ENCODE measurements around the gene PEX26.
A peak's percentile ranks its signal among the peaks of the same experiment; 100 is the strongest.

Gene PEX26

GRCh38 chr22:18044548-18045271 lies 33.1 kb upstream of the PEX26 start:
- Histone ChIP-seq H2BK5ac (ENCODE audit: low read depth, low read length, poor library complexity, severe bottlenecking) (no peak overlapping the region), H3K14ac (ENCODE audit: low read length in 2 of 2) (no peak overlapping the region), H3K36me3 (ENCODE audit: control insufficient read depth in 1 of 2, insufficient read depth in 2 of 2, low read depth in 1 of 2, low read length in 2 of 2) (no peaks in the 10 kb centered on the region), H3K4me2 (ENCODE audit: low read length, poor library complexity, severe bottlenecking) (no peak overlapping the region), H4K91ac (ENCODE audit: low read length) (no peak overlapping the region), H3K4me1 (ENCODE audit: control insufficient read depth, insufficient read depth, low read depth, low read length) (peaks cover 6% of the 10 kb centered on the region), H2AK5ac (ENCODE audit: low read length, severe bottlenecking) (peak overlapping the region; percentile 22), H3K4ac (ENCODE audit: low read depth in 1 of 2, low read length in 2 of 2) (no peak overlapping the region), H3K79me1 (replicated peaks; ENCODE audit: low read length, poor library complexity, severe bottlenecking) (no peaks in the 10 kb centered on the region), H2BK15ac (ENCODE audit: low read depth, poor library complexity, severe bottlenecking) (no peak overlapping the region), H3K9ac (ENCODE audit: low read length) (peak overlapping the region; percentile 19), H3K18ac (ENCODE audit: low read depth in 1 of 2, low read length in 2 of 2) (no peak overlapping the region), H3K23ac (ENCODE audit: low read length in 2 of 2) (no peak overlapping the region), H2AFZ (ENCODE audit: low read depth, low read length) (no peak overlapping the region), H3K9me3 (ENCODE audit: control insufficient read depth, low read length) (no peaks in the 10 kb centered on the region), H3K4me3 (ENCODE audit: insufficient read depth in 1 of 2, low read depth in 1 of 2, low read length in 2 of 2) (no peak overlapping the region), H3K27ac (ENCODE audit: low read length, poor library complexity, severe bottlenecking) (no peak overlapping the region), H4K8ac (ENCODE audit: low read length) (no peak overlapping the region), H2BK120ac (ENCODE audit: low read depth, low read length) (no peak overlapping the region), H2BK12ac (ENCODE audit: low read length in 2 of 2) (no peak overlapping the region), H3K27me3 (ENCODE audit: control insufficient read depth in 1 of 2, insufficient read depth in 1 of 2, low read length in 2 of 2) (no peaks in the 10 kb centered on the region)
- 96% methylated on average over 9 of the region's 11 CpGs for WGBS
- DNase-seq, result no peak

GRCh38 chr22:18045794-18046193 lies 32.0 kb upstream of the PEX26 start:
- H3K23ac ChIP-seq (ENCODE audit: low read length in 2 of 2), result no peak overlapping the region
- no peak overlapping the region for H3K4me2 ChIP-seq (ENCODE audit: low read length, poor library complexity, severe bottlenecking)
- no peaks in the 10 kb centered on the region for H3K79me1 ChIP-seq (replicated peaks; ENCODE audit: low read length, poor library complexity, severe bottlenecking)
- H3K27me3 ChIP-seq (ENCODE audit: control insufficient read depth in 1 of 2, insufficient read depth in 1 of 2, low read length in 2 of 2), result no peaks in the 10 kb centered on the region
- no peak overlapping the region for H2BK12ac ChIP-seq (ENCODE audit: low read length in 2 of 2)
- no peak overlapping the region for H2AK5ac ChIP-seq (ENCODE audit: low read length, severe bottlenecking)
- WGBS, result 100% methylated on average over 2 of the region's 4 CpGs
- peaks cover 6% of the 10 kb centered on the region for H3K4me1 ChIP-seq (ENCODE audit: control insufficient read depth, insufficient read depth, low read depth, low read length)
- H2BK15ac ChIP-seq (ENCODE audit: low read depth, poor library complexity, severe bottlenecking), result no peak overlapping the region
- H4K8ac ChIP-seq (ENCODE audit: low read length), result no peak overlapping the region
- no peak overlapping the region for H3K4me3 ChIP-seq (ENCODE audit: insufficient read depth in 1 of 2, low read depth in 1 of 2, low read length in 2 of 2)
- no peaks in the 10 kb centered on the region for H3K36me3 ChIP-seq (ENCODE audit: control insufficient read depth in 1 of 2, insufficient read depth in 2 of 2, low read depth in 1 of 2, low read length in 2 of 2)
- H3K9ac ChIP-seq (ENCODE audit: low read length), result no peak overlapping the region
- no peak overlapping the region for H2BK5ac ChIP-seq (ENCODE audit: low read depth, low read length, poor library complexity, severe bottlenecking)
- H3K9me3 ChIP-seq (ENCODE audit: control insufficient read depth, low read length), result no peaks in the 10 kb centered on the region
- no peak overlapping the region for H2AFZ ChIP-seq (ENCODE audit: low read depth, low read length)
- H4K91ac ChIP-seq (ENCODE audit: low read length), result no peak overlapping the region
- no peak overlapping the region for H2BK120ac ChIP-seq (ENCODE audit: low read depth, low read length)
- no peak overlapping the region for H3K4ac ChIP-seq (ENCODE audit: low read depth in 1 of 2, low read length in 2 of 2)
- no peak for DNase-seq
- no peak overlapping the region for H3K18ac ChIP-seq (ENCODE audit: low read depth in 1 of 2, low read length in 2 of 2)
- H3K14ac ChIP-seq (ENCODE audit: low read length in 2 of 2), result no peak overlapping the region
- no peak overlapping the region for H3K27ac ChIP-seq (ENCODE audit: low read length, poor library complexity, severe bottlenecking)

- no peak overlapping the region for H3K18ac ChIP-seq (ENCODE audit: low read depth in 1 of 2, low read length in 2 of 2)
- H3K4me2 ChIP-seq (ENCODE audit: low read length, poor library complexity, severe bottlenecking), result no peak overlapping the region
- no peaks in the 10 kb centered on the region for H3K9me3 ChIP-seq (ENCODE audit: control insufficient read depth, low read length)
- H2BK5ac ChIP-seq (ENCODE audit: low read depth, low read length, poor library complexity, severe bottlenecking), result no peak overlapping the region
- no peak overlapping the region for H2AK5ac ChIP-seq (ENCODE audit: low read length, severe bottlenecking)
- H4K91ac ChIP-seq (ENCODE audit: low read length), result no peak overlapping the region
- no peak overlapping the region for H2BK12ac ChIP-seq (ENCODE audit: low read length in 2 of 2)
- H2BK120ac ChIP-seq (ENCODE audit: low read depth, low read length), result no peak overlapping the region
- no peak overlapping the region for H2AFZ ChIP-seq (ENCODE audit: low read depth, low read length)
- no peak overlapping the region for H3K14ac ChIP-seq (ENCODE audit: low read length in 2 of 2)
- no peak overlapping the region for H4K8ac ChIP-seq (ENCODE audit: low read length)
- no peak for DNase-seq
- peak overlapping the region; percentile 60 for H3K9ac ChIP-seq (ENCODE audit: low read length)
- no peaks in the 10 kb centered on the region for H3K79me1 ChIP-seq (replicated peaks; ENCODE audit: low read length, poor library complexity, severe bottlenecking)
- 98% methylated on average over 8 of the region's 9 CpGs for WGBS
- peaks cover 8% of the 10 kb centered on the region for H3K4me1 ChIP-seq (ENCODE audit: control insufficient read depth, insufficient read depth, low read depth, low read length)
- no peak overlapping the region for H2BK15ac ChIP-seq (ENCODE audit: low read depth, poor library complexity, severe bottlenecking)
- no peak overlapping the region for H3K27ac ChIP-seq (ENCODE audit: low read length, poor library complexity, severe bottlenecking)
- no peaks in the 10 kb centered on the region for H3K27me3 ChIP-seq (ENCODE audit: control insufficient read depth in 1 of 2, insufficient read depth in 1 of 2, low read length in 2 of 2)
- H3K23ac ChIP-seq (ENCODE audit: low read length in 2 of 2), result no peak overlapping the region
- peak overlapping the region in 1 of 2 experiments; percentile 51 for H3K4me3 ChIP-seq (ENCODE audit: insufficient read depth in 1 of 2, low read depth in 1 of 2, low read length in 2 of 2)
- no peaks in the 10 kb centered on the region for H3K36me3 ChIP-seq (ENCODE audit: control insufficient read depth in 1 of 2, insufficient read depth in 2 of 2, low read depth in 1 of 2, low read length in 2 of 2)
- no peak overlapping the region for H3K4ac ChIP-seq (ENCODE audit: low read depth in 1 of 2, low read length in 2 of 2)
Measured at GRCh38 chr22:18048041-18048440, 29.7 kb upstream of the PEX26 start.

- H4K91ac ChIP-seq (ENCODE audit: low read length), result no peak overlapping the region
- no peak overlapping the region for H4K8ac ChIP-seq (ENCODE audit: low read length)
- H3K27ac ChIP-seq (ENCODE audit: low read length, poor library complexity, severe bottlenecking), result no peak overlapping the region
- no peak overlapping the region for H2AK5ac ChIP-seq (ENCODE audit: low read length, severe bottlenecking)
- H3K27me3 ChIP-seq (ENCODE audit: control insufficient read depth in 1 of 2, insufficient read depth in 1 of 2, low read length in 2 of 2), result no peaks in the 10 kb centered on the region
- H2BK12ac ChIP-seq (ENCODE audit: low read length in 2 of 2), result no peak overlapping the region
- H3K4me2 ChIP-seq (ENCODE audit: low read length, poor library complexity, severe bottlenecking), result no peak overlapping the region
- H3K4ac ChIP-seq (ENCODE audit: low read depth in 1 of 2, low read length in 2 of 2), result no peak overlapping the region
- H3K79me1 ChIP-seq (replicated peaks; ENCODE audit: low read length, poor library complexity, severe bottlenecking), result no peaks in the 10 kb centered on the region
- no peak overlapping the region for H2BK120ac ChIP-seq (ENCODE audit: low read depth, low read length)
- H3K36me3 ChIP-seq (ENCODE audit: control insufficient read depth in 1 of 2, insufficient read depth in 2 of 2, low read depth in 1 of 2, low read length in 2 of 2), result no peaks in the 10 kb centered on the region
- H2BK15ac ChIP-seq (ENCODE audit: low read depth, poor library complexity, severe bottlenecking), result no peak overlapping the region
- peak overlapping the region in 1 of 2 experiments; percentile 51 for H3K4me3 ChIP-seq (ENCODE audit: insufficient read depth in 1 of 2, low read depth in 1 of 2, low read length in 2 of 2)
- no peak overlapping the region for H2AFZ ChIP-seq (ENCODE audit: low read depth, low read length)
- H3K14ac ChIP-seq (ENCODE audit: low read length in 2 of 2), result no peak overlapping the region
- DNase-seq, result no peak
- no peaks in the 10 kb centered on the region for H3K9me3 ChIP-seq (ENCODE audit: control insufficient read depth, low read length)
- peak overlapping the region; percentile 60 for H3K9ac ChIP-seq (ENCODE audit: low read length)
- peaks cover 8% of the 10 kb centered on the region for H3K4me1 ChIP-seq (ENCODE audit: control insufficient read depth, insufficient read depth, low read depth, low read length)
- no peak overlapping the region for H3K23ac ChIP-seq (ENCODE audit: low read length in 2 of 2)
- WGBS, result 81% methylated on average over 28 of the region's 29 CpGs
- H2BK5ac ChIP-seq (ENCODE audit: low read depth, low read length, poor library complexity, severe bottlenecking), result no peak overlapping the region
- H3K18ac ChIP-seq (ENCODE audit: low read depth in 1 of 2, low read length in 2 of 2), result no peak overlapping the region
Measured at GRCh38 chr22:18048441-18048898, 29.3 kb upstream of the PEX26 start.

Measured in mesenchymal stem cell (in vitro differentiated cells and primary cell).